B cell (primary cell): ENCODE data around the gene MRPL16. TPM values are rescaled to one million over a fixed set of nuclear protein-coding genes. Genes with fewer than 3 reads are reported as not detected.

ENCODE experiments used
- ATAC-seq: fragments of 200-7000 bp; cut with Tn5 transposase; one replicate; pipeline ENCODE4 v1.10.0; 2021; ENCODE audit warnings: low read depth, mild to moderate bottlenecking, moderate number of reproducible peaks, moderate library complexity
- CTCF ChIA-PET: fragments of 350-600 bp; sonication (Branson Sonifier 250); formaldehyde crosslinking; loops from one replicate; lab custom pipeline; 2021; ENCODE audit warnings: antibody characterized with exemption, inconsistent platforms; lab: Charles Lee
- POLR2A ChIA-PET: fragments of 350-600 bp; sonication (Branson Sonifier 250); formaldehyde crosslinking; loops from one replicate; lab custom pipeline; 2021; ENCODE audit warnings: antibody characterized with exemption; lab: Charles Lee
- DNase-seq: peaks from one replicate; pipeline ENCODE4 v3.0.0; 2013
- H2AFZ ChIP-seq: 2 replicates; pipeline ENCODE4 v1.6.1; 2012; ENCODE audit warnings: mild to moderate bottlenecking, low read depth, low read length; ENCODE audit not compliant: insufficient read depth, poor library complexity, severe bottlenecking
- H3K27ac ChIP-seq, 2 donors: 1 replicate in 1 of 2; 2 replicates in 1 of 2; pipeline ENCODE4 v1.5.1; 2012 to 2013; ENCODE audit warnings: low read length in 2 of 2, mild to moderate bottlenecking in 2 of 2, moderate library complexity in 1 of 2
- H3K27me3 ChIP-seq, 4 experiments: fragments of 200-600 bp in 1 of 4; sonication (generic) in 1 of 4; replicated peaks in 1 of 4; 1 replicate in 2 of 4; 2 replicates in 2 of 4; pipeline versions ENCODE4 v1.6.1 to v1.7.0; 2013 to 2016; ENCODE audit warnings: low read length in 3 of 4, mild to moderate bottlenecking in 2 of 4, mixed read lengths in 1 of 4, moderate library complexity in 1 of 4; ENCODE audit not compliant: insufficient read depth in 4 of 4, control insufficient read depth in 3 of 4; ENCODE audit errors: control extremely low read depth in 1 of 4
- H3K36me3 ChIP-seq, 2 experiments: replicated peaks in 1 of 2; 1 replicate in 1 of 2; 2 replicates in 1 of 2; pipeline versions ENCODE4 v1.6.1 to v1.7.1; 2013; ENCODE audit warnings: low read length in 1 of 2; ENCODE audit not compliant: insufficient read depth in 2 of 2, control insufficient read depth in 1 of 2; ENCODE audit errors: control extremely low read depth in 1 of 2, extremely low read depth in 1 of 2
- H3K4me1 ChIP-seq, 2 donors: fragments of 200-600 bp in 1 of 2; sonication (generic) in 1 of 2; 1 replicate in 1 of 2; 2 replicates in 1 of 2; pipeline versions ENCODE4 v1.5.1 to v1.6.1; 2013 to 2017; ENCODE audit warnings: low read length in 2 of 2; ENCODE audit not compliant: control insufficient read depth in 2 of 2, insufficient read depth in 2 of 2
- H3K4me2 ChIP-seq: replicated peaks from 2 replicates; pipeline ENCODE3; 2012; ENCODE audit warnings: mild to moderate bottlenecking, low read depth, low read length; ENCODE audit not compliant: poor library complexity, severe bottlenecking
- H3K4me3 ChIP-seq, 5 experiments: fragments of 200-600 bp in 1 of 5; sonication (generic) in 1 of 5; 1 replicate in 3 of 5; 2 replicates in 2 of 5; pipeline versions ENCODE4 v1.5.1 to v1.7.0; 2011 to 2016; ENCODE audit warnings: low read length in 4 of 5, mild to moderate bottlenecking in 4 of 5, low read depth in 2 of 5, control low read depth in 1 of 5, moderate library complexity in 1 of 5; ENCODE audit not compliant: insufficient read depth in 1 of 5; ENCODE audit errors: control extremely low read depth in 1 of 5, extremely low read depth in 1 of 5
- H3K79me2 ChIP-seq: fragments of 200-600 bp; sonication (generic); one replicate; pipeline ENCODE4 v1.6.0; 2016; ENCODE audit warnings: low read length; ENCODE audit not compliant: control insufficient read depth, insufficient read depth
- H3K9ac ChIP-seq: fragments of 200-600 bp; sonication (generic); 2 replicates; pipeline ENCODE4 v1.6.1; 2017; ENCODE audit warnings: mild to moderate bottlenecking, low read length, moderate library complexity
- H3K9me3 ChIP-seq, 3 donors: one replicate each; pipeline versions ENCODE4 v1.6.1 to v1.7.1; 2013; ENCODE audit warnings: low read length in 2 of 3; ENCODE audit not compliant: control insufficient read depth in 2 of 3, insufficient read depth in 1 of 3; ENCODE audit errors: control extremely low read depth in 1 of 3
- H4K20me1 ChIP-seq: 2 replicates; pipeline ENCODE4 v1.6.0; 2012; ENCODE audit warnings: mild to moderate bottlenecking, low read length; ENCODE audit not compliant: insufficient read depth, control insufficient read depth, poor library complexity, severe bottlenecking
- H3K27ac Mint-ChIP-seq: one replicate; pipeline ENCODE4 v1.8.0; 2021; ENCODE audit warnings: mixed read lengths
- H3K27me3 Mint-ChIP-seq: one replicate; pipeline ENCODE4 v1.8.0; 2021; ENCODE audit warnings: mixed read lengths
- H3K4me1 Mint-ChIP-seq: one replicate; pipeline ENCODE4 v1.8.0; 2021; ENCODE audit warnings: mixed read lengths
- H3K4me3 Mint-ChIP-seq: one replicate; pipeline ENCODE4 v1.8.0; 2021; ENCODE audit warnings: mixed read lengths
- H3K9me3 Mint-ChIP-seq: one replicate; pipeline ENCODE4 v1.8.0; 2022; ENCODE audit warnings: mixed read lengths; ENCODE audit not compliant: insufficient read depth
- CTCF ChIP-seq: fragments of 200-600 bp; IDR thresholded peaks from one replicate; pipeline ENCODE4 v1.8.0; 2022; ENCODE audit warnings: antibody characterized with exemption, mild to moderate bottlenecking
- EZH2 ChIP-seq: IDR thresholded peaks from 2 replicates; pipeline ENCODE4 v1.6.1; 2012; ENCODE audit warnings: borderline replicate concordance, low read depth, mild to moderate bottlenecking, moderate library complexity, low read length; ENCODE audit not compliant: insufficient read depth, poor library complexity, severe bottlenecking
- WGBS: methylation state at CpG from one replicate; pipeline ENCODE4 v1.1.5; 2013; ENCODE audit warnings: missing lambda C conversion rate; ENCODE audit not compliant: insufficient coverage; 5-methylcytosine and 5-hydroxymethylcytosine counted together
- intact Hi-C: fragments of 100-400 bp; cut with micrococcal nuclease; formaldehyde crosslinking; loops from one replicate; pipeline ENCODE4 v1.10.0; 2022
- polyA plus RNA-seq: library from polyadenylated mRNA; depleted of rRNA; stranded (reverse); fragments of >200 nt; gene quantifications from 2 replicates; pipeline ENCODE4 v1.2.3, GENCODE V29; 2012
- total RNA-seq, 2 donors: library from RNA; stranded (reverse); fragments of 120-200 nt in 1 of 2; gene quantifications; 1 replicate in 1 of 2; 2 replicates in 1 of 2; pipeline versions ENCODE4 v1.2.3 to v1.2.4, GENCODE V29; 2013 to 2022

The MRPL16 gene
- total and polyA plus RNA-seq, 2 donors (not counting 1 experiment from before 2014, with no cell fraction given): 38.3 to 41.0 TPM

GRCh38 chr11:59758401-59759037, 52.1 kb downstream of the MRPL16 start:
- no peak overlapping the region for H3K27ac ChIP-seq
- peaks cover 10% of the 10 kb centered on the region for H4K20me1 ChIP-seq
- ATAC-seq: no peak
- H3K9ac ChIP-seq: no peak overlapping the region
- ChIA-PET CTCF (no interaction called here), POLR2A (no interaction called here)
- TF ChIP-seq EZH2 (no peak), CTCF (no peak)
- no peaks in the 10 kb centered on the region for H3K36me3 ChIP-seq
- no peaks in the 10 kb centered on the region for H3K9me3 Mint-ChIP-seq
- H3K27me3 ChIP-seq: no peaks in the 10 kb centered on the region
- no peak overlapping the region for H3K4me3 ChIP-seq
- H3K4me1 Mint-ChIP-seq: peaks cover 24% of the 10 kb centered on the region
- 92% methylated on average over 3 of the region's 4 CpGs for WGBS
- H3K79me2 ChIP-seq: peaks cover 9% of the 10 kb centered on the region
- H3K4me3 Mint-ChIP-seq: no peak overlapping the region
- no peaks in the 10 kb centered on the region for H3K27me3 Mint-ChIP-seq
- H3K9me3 ChIP-seq: no peaks in the 10 kb centered on the region
- peaks cover 14 to 26% of the 10 kb centered on the region in 2 donors for H3K4me1 ChIP-seq
- intact Hi-C loops: loop anchor here (10.0 kb wide), 1 partner anchor 204 kb away; no protein-coding TSS in a partner anchor
- no peak overlapping the region for H3K4me2 ChIP-seq
- no peak for DNase-seq
- no peak overlapping the region for H3K27ac Mint-ChIP-seq
- H2AFZ ChIP-seq: no peak overlapping the region

- WGBS: 0% methylated on average over 3 of the region's 4 CpGs
- DNase-seq (peak; percentile 36), ATAC-seq (peak; percentile 28)
- Histone ChIP-seq H3K9ac (no peak overlapping the region), H3K36me3 (no peaks in the 10 kb centered on the region), H3K4me1 (peaks cover 14 to 26% of the 10 kb centered on the region in 2 donors), H3K27ac (no peak overlapping the region), H2AFZ (no peak overlapping the region), H3K4me2 (no peak overlapping the region), H3K79me2 (peaks cover 9% of the 10 kb centered on the region), H3K27me3 (no peaks in the 10 kb centered on the region), H3K9me3 (no peaks in the 10 kb centered on the region), H4K20me1 (peaks cover 10% of the 10 kb centered on the region), H3K4me3 (peak overlapping the region in 1 of 5 experiments; percentile 71)
- POLR2A ChIA-PET: interaction anchor here (0.6 kb wide), 1 partner anchor 371 kb away, joined by 3 read pairs; no protein-coding TSS in a partner anchor
- TF ChIP-seq EZH2: no peak
- no peak for TF ChIP-seq CTCF
- Mint-ChIP-seq H3K4me1 (peaks cover 24% of the 10 kb centered on the region), H3K4me3 (peak overlapping the region; percentile 85), H3K27me3 (no peaks in the 10 kb centered on the region), H3K9me3 (no peaks in the 10 kb centered on the region), H3K27ac (peak overlapping the region; percentile 79)
- intact Hi-C loops: loop anchor here (10.0 kb wide), 1 partner anchor 202 kb away; no protein-coding TSS in a partner anchor
- CTCF ChIA-PET: interaction anchor here (5.8 to 7.5 kb wide), 2 partner anchors 45 to 53 kb away, joined by 66 to 206 read pairs; partner anchors contain the start of gene MRPL16
These were observed 53.7 kb downstream of the MRPL16 start for GRCh38 chr11:59756845-59757244.
